Right renal cortex interstitium (tissue), 3 donors: ENCODE results near the gene KRTAP10-3. TPM values are rescaled to one million over a fixed set of nuclear protein-coding genes. Genes with fewer than 3 reads are reported as not detected.
"Not testable (repeated sequence)": the region's sequence is repeated elsewhere in the genome, so short reads cannot be mapped to it uniquely, and the experiment has no call there.

ENCODE experiments used
- DNase-seq, 3 donors: peaks; one replicate each; pipeline ENCODE4 v3.0.0-alpha.2; 2013; ENCODE audit warnings: low read depth in 3 of 3, low spot score in 2 of 3
- polyA plus RNA-seq, 3 donors: library from polyadenylated mRNA; unstranded; fragments of 120-200 nt; gene quantifications; one replicate each; pipeline ENCODE4 v1.2.1, GENCODE V29; 2013; ENCODE audit not compliant: insufficient read length in 3 of 3

Gene KRTAP10-3, protein sequence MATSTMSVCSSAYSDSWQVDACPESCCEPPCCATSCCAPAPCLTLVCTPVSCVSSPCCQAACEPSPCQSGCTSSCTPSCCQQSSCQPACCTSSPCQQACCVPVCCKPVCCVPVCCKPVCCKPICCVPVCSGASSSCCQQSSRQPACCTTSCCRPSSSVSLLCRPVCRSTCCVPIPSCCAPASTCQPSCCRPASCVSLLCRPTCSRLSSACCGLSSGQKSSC
- not detected for polyA plus RNA-seq

DNA sequence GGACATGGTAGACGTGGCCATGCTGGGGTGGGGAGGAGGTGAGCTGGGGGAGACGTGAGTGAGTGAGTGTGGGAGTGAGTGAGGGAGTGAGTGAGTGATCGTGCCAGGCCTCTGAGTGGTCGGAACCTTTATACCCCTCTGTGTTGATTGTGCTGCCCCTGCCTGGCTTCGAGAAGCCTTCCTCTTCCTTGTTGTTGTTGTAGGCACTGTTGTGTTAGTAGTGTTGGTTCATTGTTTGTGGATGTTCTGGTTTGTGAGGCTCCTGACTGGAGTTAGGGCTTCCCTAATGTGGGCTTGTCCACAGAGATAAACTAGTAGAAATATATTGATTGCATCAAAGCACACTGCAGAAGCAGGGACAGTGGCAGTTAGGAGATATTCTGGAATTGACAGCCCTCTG, at the start of gene KRTAP10-3:
TSS of gene KRTAP10-3 (minus strand) at position 101 of the 400 bp plus-strand sequence. CDS start at position 21, 80 bp downstream.
- DNase-seq = no peak

DNA sequence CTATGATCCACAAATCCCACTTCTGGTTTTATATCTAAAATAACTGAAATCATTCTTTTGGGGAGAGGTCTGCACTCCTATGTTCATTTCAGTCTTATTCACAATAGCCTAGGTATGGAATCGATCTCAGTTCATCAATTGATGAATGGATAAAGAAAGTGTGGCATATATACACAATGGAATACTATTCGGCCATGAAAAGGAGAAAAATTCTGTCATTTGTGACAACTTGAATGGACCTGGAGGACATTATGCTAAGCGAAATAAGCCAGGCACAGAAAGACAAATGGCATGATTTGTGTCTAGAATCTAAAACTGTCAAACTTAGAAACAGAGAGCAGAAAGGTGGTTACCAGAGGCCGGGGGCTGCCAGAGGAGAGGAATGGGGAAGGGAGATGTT, 47.9 kb upstream of the KRTAP10-3 start:
- DNase-seq = no peak

DNA sequence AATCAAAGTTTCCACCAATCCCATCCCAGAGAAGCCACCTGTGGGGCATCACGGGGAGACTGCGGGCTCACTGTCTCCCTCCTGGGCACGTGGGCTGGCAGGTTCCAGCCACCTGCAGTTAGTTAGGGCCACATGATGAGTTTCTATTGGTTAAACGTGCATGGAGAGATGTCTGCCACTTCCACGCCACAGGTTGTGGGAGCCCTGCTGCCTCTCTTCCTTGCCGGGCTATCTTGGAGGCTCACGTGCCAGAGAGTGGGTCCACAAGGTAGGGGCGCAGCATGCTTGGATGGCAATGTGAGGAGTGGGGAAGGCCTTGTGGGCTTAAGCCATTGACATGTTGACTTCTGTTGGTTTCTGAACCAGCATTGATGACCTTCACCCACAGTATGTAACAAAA, 45.3 kb upstream of the KRTAP10-3 start:
- DNase-seq = no peak

DNA sequence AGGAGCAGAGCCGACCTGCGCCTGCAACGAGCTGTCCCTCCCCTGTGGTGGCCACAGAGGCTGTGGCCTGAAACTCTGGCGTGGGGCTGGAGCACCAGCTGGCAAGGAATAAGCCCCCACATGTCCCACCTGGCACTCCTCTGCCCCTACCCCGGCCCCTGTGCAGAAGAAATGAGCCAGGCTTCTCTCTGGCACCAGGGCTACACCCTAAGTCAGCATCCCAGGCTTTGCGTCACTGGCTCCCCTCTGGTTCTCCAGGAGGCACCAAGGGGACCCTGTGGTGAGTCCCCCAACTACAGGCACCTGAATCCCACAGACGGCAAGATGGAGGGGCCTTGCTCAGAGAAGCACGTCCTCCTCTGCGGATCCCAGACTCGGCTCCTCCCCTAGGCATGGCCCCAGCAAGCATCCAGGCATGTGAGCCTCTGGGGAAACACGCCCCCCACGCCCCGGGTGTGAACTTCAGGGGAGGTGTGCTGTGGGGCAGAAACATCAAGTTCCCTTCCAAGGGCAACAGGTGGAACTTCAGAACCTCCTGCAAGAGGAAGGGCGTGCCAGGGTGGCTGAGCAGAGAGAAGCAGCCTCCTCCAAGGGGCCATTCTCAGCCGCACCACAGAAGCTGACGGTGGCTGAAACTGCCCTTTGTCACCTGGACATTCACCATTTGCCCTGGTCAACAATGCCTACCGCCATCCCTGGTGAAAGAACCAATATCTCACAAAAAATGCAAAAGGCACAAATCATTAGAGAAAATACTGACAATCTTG, 44.7 kb upstream of the KRTAP10-3 start:
- DNase-seq = no peak

DNA sequence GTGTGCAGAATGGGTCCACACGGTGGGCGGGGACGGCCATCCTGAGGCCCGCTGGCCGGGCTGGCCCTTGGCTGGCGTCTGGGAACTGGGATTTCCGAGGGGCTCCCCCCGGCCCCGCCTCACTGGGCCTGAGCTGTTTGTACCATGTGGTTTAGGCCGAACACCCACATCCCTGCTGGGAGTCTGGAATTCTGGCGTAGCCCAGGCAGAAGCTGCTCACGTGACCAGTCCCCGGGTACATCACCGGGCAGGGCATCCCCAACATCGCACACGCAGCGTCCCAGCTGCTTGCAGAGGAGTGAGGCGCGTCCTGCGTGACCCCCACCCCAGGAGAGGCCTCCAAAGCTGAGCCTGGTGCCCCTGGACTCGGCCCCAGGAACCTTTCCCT, 43.9 kb upstream of the KRTAP10-3 start:
- DNase-seq = no peak

DNA sequence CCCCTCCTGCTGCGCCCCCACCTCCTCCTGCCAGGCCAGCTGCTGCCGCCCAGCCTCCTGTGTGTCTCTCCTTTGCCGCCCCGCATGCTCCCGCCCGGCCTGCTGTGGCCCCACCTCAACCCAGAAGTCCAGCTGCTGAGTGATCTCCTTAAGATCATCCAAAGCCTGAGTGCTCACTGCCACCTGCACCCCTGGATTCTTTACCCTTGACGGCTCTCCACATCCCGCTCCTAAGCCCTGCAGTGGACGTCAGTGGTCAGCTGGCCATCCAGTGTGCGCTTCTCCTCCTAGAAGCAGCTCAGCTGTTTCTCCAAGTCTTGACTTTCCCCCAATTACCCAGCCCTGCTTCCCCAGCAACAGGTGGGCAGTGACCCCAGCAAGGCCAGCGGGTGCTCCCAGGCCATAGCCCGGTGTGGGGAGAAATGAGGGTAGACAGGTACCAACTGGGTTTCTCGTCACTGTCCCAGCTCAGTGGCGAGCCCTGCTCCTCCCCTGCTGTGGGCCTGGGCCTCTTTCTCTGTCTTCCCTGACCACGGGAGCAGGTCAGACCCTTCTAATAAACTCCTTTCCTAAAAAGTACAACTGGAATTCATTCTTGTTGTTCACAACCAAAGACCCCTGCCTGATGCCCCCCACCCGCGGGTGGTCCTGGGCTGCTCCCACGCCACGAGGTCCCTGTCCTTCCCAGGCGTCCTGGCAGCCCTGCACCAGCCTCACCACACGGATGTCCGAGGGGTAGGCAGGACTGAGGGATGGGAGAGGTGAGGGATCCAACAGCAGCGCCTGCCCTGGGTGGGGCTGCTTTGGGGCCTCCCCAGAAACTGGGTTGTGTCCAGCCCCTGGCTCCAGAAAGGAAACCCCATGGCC, 43.2 kb upstream of the KRTAP10-3 start:
- no peak for DNase-seq

DNA sequence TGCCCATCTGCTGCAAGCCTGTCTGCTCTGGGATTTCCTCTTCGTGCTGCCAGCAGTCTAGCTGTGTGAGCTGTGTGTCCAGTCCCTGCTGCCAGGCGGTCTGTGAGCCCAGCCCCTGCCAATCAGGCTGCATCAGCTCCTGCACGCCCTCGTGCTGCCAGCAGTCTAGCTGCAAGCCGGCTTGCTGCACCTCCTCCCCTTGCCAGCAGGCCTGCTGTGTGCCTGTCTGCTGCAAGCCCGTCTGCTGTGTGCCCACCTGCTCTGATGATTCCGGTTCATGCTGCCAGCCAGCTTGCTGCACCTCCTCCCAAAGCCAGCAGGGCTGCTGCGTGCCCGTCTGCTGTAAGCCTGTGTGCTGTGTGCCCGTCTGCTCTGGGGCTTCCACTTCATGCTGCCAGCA, 42.5 kb upstream of the KRTAP10-3 start:
- not testable (repeated sequence) for DNase-seq

DNA sequence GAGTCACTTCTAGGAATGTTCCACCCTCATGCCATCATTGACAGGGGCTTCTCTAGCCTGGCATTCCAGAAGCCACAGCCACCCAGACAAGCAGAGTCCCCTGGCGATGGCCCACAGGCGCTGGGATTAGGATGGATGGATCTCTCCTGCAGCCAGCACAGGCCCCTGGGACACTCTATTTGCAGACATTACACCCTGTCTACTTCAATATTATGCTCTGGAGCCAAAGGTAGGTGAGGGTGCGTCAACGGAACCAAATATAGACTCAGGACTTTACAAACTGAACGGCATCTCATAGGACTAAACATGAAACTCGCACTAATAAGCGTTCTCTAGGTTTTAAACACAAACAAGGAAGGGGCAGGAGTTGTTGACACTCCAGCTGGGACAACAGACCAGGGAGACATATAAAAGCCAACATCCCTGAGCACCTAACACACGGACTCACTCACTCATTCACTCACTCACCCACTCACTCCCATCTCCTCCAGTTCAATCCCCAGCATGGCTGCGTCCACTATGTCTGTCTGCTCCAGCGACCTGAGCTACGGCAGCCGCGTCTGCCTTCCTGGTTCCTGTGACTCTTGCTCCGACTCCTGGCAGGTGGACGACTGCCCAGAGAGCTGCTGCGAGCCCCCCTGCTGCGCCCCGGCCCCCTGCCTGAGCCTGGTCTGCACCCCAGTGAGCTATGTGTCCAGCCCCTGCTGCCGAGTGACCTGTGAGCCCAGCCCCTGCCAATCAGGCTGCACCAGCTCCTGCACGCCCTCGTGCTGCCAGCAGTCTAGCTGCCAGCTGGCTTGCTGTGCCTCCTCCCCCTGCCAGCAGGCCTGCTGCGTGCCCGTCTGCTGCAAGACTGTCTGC, 41.8 kb upstream of the KRTAP10-3 start, which contains the start of gene KRTAP10-7:
TSS of gene KRTAP10-7 (plus strand) at position 480 of the 861 bp plus-strand sequence. CDS start at position 505, 25 bp downstream.
- not testable (repeated sequence) for DNase-seq

DNA sequence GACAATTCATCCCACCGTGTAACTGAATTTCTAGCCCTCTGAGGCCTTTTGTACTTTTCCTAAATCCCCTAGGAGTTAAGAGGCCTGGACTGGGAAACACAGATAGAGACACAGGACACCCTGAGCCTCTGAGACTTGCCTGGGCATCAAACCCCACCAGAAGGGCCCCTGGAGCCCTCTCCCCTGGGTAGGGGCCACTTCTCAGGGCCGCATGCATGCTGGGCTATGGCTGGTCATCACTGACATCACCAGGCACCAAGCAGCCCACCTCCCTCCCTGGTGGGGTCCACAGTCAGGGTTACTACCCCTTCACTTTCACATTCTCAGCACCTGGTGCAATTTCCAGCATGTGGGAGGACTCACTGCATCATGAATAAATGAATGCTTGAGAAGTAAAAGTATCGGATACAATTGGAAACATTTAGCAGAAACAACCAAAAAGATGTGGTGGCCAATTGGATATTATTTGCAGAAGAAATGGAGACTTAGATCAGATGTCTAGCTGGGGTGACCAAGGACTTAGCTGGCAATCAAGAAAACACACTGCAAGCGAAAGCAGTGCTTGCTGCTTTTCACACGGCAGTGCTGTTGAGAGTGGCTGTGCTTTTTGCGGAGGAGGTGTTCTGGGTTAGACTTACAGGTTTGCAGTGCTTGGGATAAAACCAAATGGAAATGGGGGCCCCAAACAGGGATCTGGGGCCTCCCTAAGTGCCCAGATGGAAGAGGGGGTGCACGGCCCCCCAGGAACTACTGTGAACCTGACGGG, 40.9 kb upstream of the KRTAP10-3 start:
- DNase-seq = no peak

DNA sequence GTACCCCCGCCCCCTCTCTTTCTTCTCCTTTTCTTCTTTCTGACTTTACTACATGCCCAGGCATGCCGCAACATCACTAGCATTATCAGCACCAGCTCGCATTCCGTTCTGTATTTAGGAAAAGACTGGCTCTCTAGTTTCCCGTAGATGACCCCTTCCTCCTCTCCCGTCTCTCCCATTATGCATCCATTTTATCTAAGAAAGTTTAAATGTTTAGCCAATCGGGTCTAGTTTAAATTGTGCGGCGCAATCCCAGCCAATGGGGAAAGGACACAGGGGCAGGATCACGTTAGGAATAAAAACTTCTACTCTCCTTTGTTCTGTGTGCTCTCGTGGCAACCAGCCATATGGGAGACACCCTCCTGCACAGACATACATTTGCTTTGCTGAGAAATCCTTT, 39.5 kb upstream of the KRTAP10-3 start:
- no peak for DNase-seq

DNA sequence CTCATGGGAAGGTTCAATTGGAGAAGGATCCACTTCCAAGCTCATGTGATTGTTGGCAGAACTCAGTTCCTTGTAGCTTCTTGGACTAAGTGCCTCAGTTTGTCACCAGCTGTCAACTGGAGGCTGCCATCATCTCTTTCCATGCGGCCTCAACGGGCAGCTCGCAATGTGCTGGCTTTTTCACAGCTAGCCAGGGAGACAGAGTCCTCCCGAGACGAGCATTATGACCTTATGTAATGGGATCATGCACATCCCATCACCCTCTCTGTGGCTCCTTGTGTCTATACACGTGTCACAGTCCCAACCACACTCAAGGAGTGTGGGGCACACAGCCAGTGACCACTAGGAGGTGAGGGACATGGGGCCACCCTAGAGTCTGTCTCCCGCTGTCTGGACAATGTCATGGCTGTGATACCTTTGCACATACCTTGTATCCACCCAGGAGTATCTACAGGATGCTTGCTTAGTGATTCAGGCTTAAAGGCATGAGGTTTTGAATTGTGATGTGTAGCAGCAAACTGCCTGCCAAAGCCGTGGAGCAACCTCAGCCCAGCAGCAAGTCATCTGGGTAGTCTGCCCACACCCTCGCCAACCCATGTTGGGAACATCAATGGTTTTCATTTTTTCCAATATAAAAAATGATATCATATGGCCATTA, 37.6 kb upstream of the KRTAP10-3 start:
- DNase-seq = no peak

DNA sequence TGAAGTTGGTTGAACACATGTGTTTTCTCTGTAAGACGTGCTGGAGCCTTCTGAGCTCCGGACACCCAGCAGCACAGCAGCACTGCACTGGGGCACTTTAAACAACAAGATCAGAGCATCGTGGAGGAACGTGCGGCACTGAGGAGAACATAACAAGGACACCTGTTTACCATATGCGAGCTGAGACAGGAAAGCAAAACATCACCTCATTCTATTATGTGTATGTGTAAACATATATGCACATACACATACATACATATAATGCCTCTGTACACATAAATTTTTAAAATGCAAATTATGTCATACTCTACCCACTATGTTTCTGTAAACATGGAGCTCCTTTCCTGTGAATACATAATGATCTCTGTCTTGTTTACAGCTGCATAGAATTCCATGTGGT, 36.9 kb upstream of the KRTAP10-3 start:
- no peak for DNase-seq

DNA sequence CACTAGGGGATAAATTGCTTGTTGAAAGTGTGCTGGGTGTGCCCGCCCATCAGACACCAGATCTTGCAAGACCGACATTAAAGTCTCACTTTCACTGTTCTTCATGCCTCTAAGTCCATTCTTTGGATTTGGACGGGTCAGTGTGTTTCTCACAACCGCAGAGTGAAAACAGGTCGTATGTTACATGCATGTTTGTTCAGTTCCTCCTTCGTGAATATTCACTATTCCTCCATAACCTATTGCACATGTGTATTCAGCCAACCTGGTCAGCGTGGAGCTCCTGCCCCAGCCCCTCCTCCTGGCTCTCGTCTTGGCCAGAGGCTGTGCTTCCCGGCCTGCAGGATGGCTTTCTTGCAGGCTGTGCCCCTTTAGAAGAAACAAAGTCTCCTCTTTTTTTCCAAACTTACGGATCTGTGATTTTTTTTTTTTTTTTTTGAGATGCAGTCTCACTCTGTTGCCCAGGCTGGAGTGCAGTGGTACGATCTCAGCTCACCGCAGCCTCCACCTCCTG, 35.9 kb upstream of the KRTAP10-3 start:
- no peak for DNase-seq

DNA sequence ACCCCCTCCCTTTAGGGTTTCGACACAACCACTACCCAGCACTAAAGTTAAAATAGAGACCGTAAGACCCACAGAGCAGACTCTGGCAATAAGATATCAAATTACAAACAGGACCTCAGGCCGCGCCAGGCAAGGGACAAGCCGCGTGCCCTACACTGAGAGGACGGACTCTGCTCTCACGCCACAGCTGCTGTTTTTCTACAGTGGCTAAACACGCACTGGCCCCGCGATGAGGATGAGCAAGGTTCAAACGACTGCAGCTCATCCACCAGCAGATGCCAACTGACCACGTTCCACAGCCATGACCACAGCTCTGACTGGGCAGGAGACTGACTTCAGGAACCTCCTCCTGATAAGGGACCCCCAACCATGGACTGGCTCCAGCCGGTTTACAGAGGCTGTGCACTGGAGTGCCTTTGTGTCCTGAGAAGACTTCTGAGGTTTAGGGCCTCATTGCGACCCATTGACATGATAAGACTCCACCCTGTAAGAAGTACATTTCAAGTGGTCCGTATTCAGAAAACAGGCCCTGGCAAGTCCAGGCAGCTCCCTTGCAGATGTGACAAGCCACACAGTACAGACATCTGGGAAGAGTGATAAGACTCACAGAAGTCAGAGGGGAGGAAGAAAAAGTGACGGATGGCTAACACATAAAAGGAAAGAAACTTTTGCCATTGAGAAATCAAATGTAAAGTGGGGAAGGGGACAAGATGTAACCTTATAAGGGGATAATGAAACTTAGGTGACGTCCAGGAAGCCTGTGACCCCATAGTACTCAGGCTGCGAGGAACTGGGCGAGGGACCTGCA, 35.2 kb upstream of the KRTAP10-3 start:
- no peak for DNase-seq

DNA sequence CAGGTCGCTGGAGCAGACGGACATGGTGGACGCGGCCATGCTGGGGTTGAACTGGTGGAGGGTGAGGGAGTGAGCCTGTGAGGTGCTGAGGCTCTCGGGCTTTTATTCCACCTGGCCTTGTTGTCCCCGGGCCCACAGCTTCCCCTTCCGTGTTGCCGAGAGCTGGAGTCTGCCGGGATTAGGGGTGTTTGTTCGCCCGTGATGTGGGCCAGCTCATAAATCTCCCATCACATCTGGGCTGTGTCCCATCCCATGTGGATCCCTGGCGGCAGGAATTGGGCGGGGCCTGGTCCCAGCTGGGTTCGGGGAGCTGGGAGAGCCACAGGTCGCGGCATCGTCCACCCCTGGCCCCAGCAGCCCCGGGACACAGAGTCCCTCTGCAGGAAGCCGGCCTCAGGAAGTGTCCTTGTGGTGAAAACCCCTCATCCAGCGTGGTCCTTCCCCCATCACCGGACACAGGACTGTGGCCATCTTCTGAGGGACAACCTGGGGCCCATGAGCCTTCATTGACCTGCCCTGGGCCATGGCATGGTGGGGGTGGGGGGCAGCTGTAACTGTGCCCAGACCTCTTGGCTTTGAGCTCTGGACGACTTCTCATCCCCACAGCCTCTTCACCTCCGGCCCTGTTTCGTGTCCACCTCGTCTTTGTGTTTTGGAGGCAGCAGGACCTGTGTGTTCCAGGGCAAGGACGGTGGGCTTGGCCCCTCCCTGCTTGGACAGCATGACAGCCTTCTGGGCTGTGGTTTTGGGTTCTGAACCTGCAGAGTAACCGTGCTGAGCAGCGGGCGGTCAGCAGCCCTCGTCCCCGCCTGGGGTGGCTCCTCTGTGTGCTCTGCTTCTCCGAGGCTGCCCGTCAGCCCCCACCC, 34.1 kb upstream of the KRTAP10-3 start, which contains the start of gene KRTAP10-6:
TSS of gene KRTAP10-6 (minus strand) at position 60 of the 866 bp plus-strand sequence. CDS start at position 39, 21 bp downstream.
- no peak for DNase-seq

DNA sequence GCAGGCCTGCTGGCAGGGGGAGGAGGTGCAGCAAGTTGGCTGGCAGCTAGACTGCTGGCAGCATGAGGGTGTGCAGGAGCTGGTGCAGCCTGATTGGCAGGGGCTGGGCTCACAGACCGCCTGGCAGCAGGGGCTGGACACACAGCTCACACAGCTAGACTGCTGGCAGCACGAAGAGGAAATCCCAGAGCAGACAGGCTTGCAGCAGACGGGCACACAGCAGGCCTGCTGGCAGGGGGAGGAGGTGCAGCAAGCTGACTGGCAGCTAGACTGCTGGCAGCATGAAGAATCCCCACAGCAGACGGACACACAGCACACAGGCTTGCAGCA, 33.2 kb upstream of the KRTAP10-3 start:
- not testable (repeated sequence) for DNase-seq
